IMR-90 (cell line): ENCODE results near the gene IRGQ. TPM values are rescaled to one million over a fixed set of nuclear protein-coding genes. Genes with fewer than 3 reads are reported as not detected.

Source experiments
- ATAC-seq: fragments of 200-7000 bp; cut with Tn5 transposase; 2 replicates; pipeline ENCODE4 v1.9.1; 2020; ENCODE audit warnings: low read depth, mild to moderate bottlenecking, moderate library complexity
- BruUV-seq: library from RNA; stranded (reverse); fragments of 400-500 nt; replicated peaks from 2 replicates; lab custom pipeline; 2021; lab: Mats Ljungman, UMichigan
- CTCF ChIA-PET: fragments of 300-600 bp; formaldehyde crosslinking; extraction: SDS; loops from one replicate; lab custom pipeline; 2021; ENCODE audit warnings: antibody characterized with exemption; lab: Yijun Ruan, JAX
- POLR2A ChIA-PET: fragments of 300-600 bp; sonication (Branson Sonifier 250); formaldehyde crosslinking; loops from one replicate; lab custom pipeline; 2022; ENCODE audit warnings: antibody characterized with exemption; ENCODE audit not compliant: unreplicated experiment; lab: Charles Lee
- DNase-seq: peaks from one replicate; pipeline ENCODE4 v3.0.0; 2013
- H2AFZ ChIP-seq: replicated peaks from 2 replicates; pipeline ENCODE3; 2013; ENCODE audit warnings: low read length, mild to moderate bottlenecking; ENCODE audit not compliant: poor library complexity
- H2AK5ac ChIP-seq: 2 replicates; pipeline ENCODE4 v1.6.1; 2013; ENCODE audit warnings: low read depth, low read length, inconsistent platforms
- H2AK9ac ChIP-seq: replicated peaks from 2 replicates; pipeline ENCODE3; 2013; ENCODE audit warnings: mild to moderate bottlenecking, low read depth, low read length, moderate library complexity; ENCODE audit not compliant: poor library complexity
- H2BK120ac ChIP-seq: 2 replicates; pipeline ENCODE4 v1.6.1; 2013; ENCODE audit warnings: low read depth, low read length, inconsistent platforms
- H2BK15ac ChIP-seq: 3 replicates; pipeline ENCODE4 v1.6.1; 2013; ENCODE audit warnings: low read depth, low read length, inconsistent platforms
- H2BK20ac ChIP-seq: 2 replicates; pipeline ENCODE4 v1.6.1; 2013; ENCODE audit warnings: low read depth, mild to moderate bottlenecking, inconsistent platforms, low read length, moderate library complexity
- H2BK5ac ChIP-seq: 2 replicates; pipeline ENCODE4 v1.6.1; 2013; ENCODE audit warnings: mild to moderate bottlenecking, low read depth, low read length, inconsistent platforms; ENCODE audit not compliant: poor library complexity, severe bottlenecking
- H3K14ac ChIP-seq: replicated peaks from 2 replicates; pipeline ENCODE4 v1.6.1; 2013; ENCODE audit warnings: low read depth, low read length, inconsistent platforms
- H3K18ac ChIP-seq: 2 replicates; pipeline ENCODE4 v1.6.1; 2013; ENCODE audit warnings: low read depth, low read length, control low read depth
- H3K23ac ChIP-seq: 2 replicates; pipeline ENCODE4 v1.6.1; 2013; ENCODE audit warnings: low read depth, low read length, inconsistent platforms
- H3K27ac ChIP-seq: 2 replicates; pipeline ENCODE4 v1.5.1; 2013; ENCODE audit warnings: mild to moderate bottlenecking, control low read depth, low read length; ENCODE audit not compliant: insufficient read depth
- H3K27me3 ChIP-seq: 2 replicates; pipeline ENCODE4 v1.6.1; 2013; ENCODE audit warnings: low read length; ENCODE audit not compliant: control insufficient read depth, insufficient read depth
- H3K36me3 ChIP-seq: 2 replicates; pipeline ENCODE4 v1.6.1; 2013; ENCODE audit warnings: low read length, mixed read lengths; ENCODE audit not compliant: control insufficient read depth, insufficient read depth
- H3K4ac ChIP-seq: 2 replicates; pipeline ENCODE4 v1.6.1; 2013; ENCODE audit warnings: low read depth, low read length, inconsistent platforms
- H3K4me1 ChIP-seq: 2 replicates; pipeline ENCODE4 v1.6.1; 2013; ENCODE audit warnings: low read length, mixed read lengths; ENCODE audit not compliant: control insufficient read depth, insufficient read depth
- H3K4me2 ChIP-seq: 2 replicates; pipeline ENCODE4 v1.6.1; 2013; ENCODE audit warnings: low read depth, mild to moderate bottlenecking, control low read depth, low read length, moderate library complexity
- H3K4me3 ChIP-seq: 2 replicates; pipeline ENCODE4 v1.5.1; 2013; ENCODE audit warnings: low read depth, mild to moderate bottlenecking, control low read depth, low read length, moderate library complexity; ENCODE audit not compliant: insufficient read depth
- H3K56ac ChIP-seq: 2 replicates; pipeline ENCODE4 v1.6.1; 2013; ENCODE audit warnings: low read length, inconsistent platforms; ENCODE audit not compliant: insufficient read depth; ENCODE audit errors: extremely low read depth
- H3K79me1 ChIP-seq, 2 experiments: 2 replicates each; pipeline ENCODE4 v1.6.1; 2013; ENCODE audit warnings: low read length in 2 of 2, inconsistent platforms in 1 of 2, low read depth in 1 of 2
- H3K9ac ChIP-seq: 2 replicates; pipeline ENCODE4 v1.6.1; 2013; ENCODE audit warnings: low read depth, low read length, control low read depth
- H3K9me1 ChIP-seq: 2 replicates; pipeline ENCODE4 v1.6.1; 2013; ENCODE audit warnings: low read length, inconsistent platforms; ENCODE audit not compliant: insufficient read depth
- H3K9me3 ChIP-seq: 2 replicates; pipeline ENCODE4 v1.6.1; 2013; ENCODE audit warnings: low read length; ENCODE audit not compliant: control insufficient read depth, insufficient read depth
- H4K20me1 ChIP-seq: 2 replicates; pipeline ENCODE4 v1.6.1; 2013; ENCODE audit warnings: low read length, inconsistent platforms; ENCODE audit not compliant: insufficient read depth
- H4K5ac ChIP-seq: 2 replicates; pipeline ENCODE4 v1.6.1; 2013; ENCODE audit warnings: mild to moderate bottlenecking, low read depth, low read length, control low read depth
- H4K8ac ChIP-seq, 2 experiments: 2 replicates each; pipeline ENCODE4 v1.6.1; 2013; ENCODE audit warnings: low read depth in 2 of 2, low read length in 2 of 2, control low read depth in 1 of 2, inconsistent platforms in 1 of 2
- H4K91ac ChIP-seq: 2 replicates; pipeline ENCODE4 v1.6.1; 2013; ENCODE audit warnings: low read depth, low read length, inconsistent platforms; ENCODE audit not compliant: insufficient read depth
- BHLHE40 ChIP-seq: fragments of 150-350 bp; IDR thresholded peaks from 2 replicates; pipeline ENCODE4 v1.6.1; 2016; ENCODE audit warnings: mild to moderate bottlenecking, low read depth, low read length
- CHD1 ChIP-seq: IDR thresholded peaks from 2 replicates; pipeline ENCODE4 v1.6.1; 2012; ENCODE audit warnings: low read depth, low read length, improper control_type of control experiment
- FOS ChIP-seq: fragments of 150-350 bp; IDR thresholded peaks from 2 replicates; pipeline ENCODE4 v1.6.1; 2016; ENCODE audit warnings: low read depth, low read length
- MAFK ChIP-seq: IDR thresholded peaks from 2 replicates; pipeline ENCODE4 v1.6.1; 2012; ENCODE audit warnings: low read depth, low read length, improper control_type of control experiment
- NFE2L2 ChIP-seq: fragments of 150-350 bp; IDR thresholded peaks from 2 replicates; pipeline ENCODE4 v1.6.1; 2016; ENCODE audit warnings: low read depth, mild to moderate bottlenecking, low read length
- RFX5 ChIP-seq: IDR thresholded peaks from 2 replicates; pipeline ENCODE4 v1.8.0; 2012; ENCODE audit warnings: low read depth, mild to moderate bottlenecking, low read length, moderate library complexity
- SMC3 ChIP-seq: fragments of 150-350 bp; IDR thresholded peaks from 2 replicates; pipeline ENCODE4 v1.6.1; 2016; ENCODE audit warnings: low read depth, mild to moderate bottlenecking, antibody characterized with exemption, low read length, moderate library complexity
- WGBS, 2 experiments: methylation state at CpG; one replicate each; pipeline versions ENCODE4 v1.1.5 to v1.1.7; 2013; ENCODE audit warnings: missing lambda C conversion rate in 2 of 2; ENCODE audit not compliant: insufficient read length in 1 of 2; ENCODE audit errors: extremely low coverage in 2 of 2; 5-methylcytosine and 5-hydroxymethylcytosine counted together
- dilution Hi-C: fragments of 300-500 bp; cut with HindIII; formaldehyde crosslinking; loops from one replicate; pipeline ENCODE4 v1.14.3; 2018; ENCODE audit warnings: low sequenced_read_pairs; ENCODE audit not compliant: unreplicated experiment
- in situ Hi-C: fragments of 300-500 bp; cut with MboI; formaldehyde crosslinking; loops from 3 replicates; pipeline ENCODE4 v1.14.3; 2019; ENCODE audit warnings: low sequenced_read_pairs, inconsistent platforms, mixed read lengths
- intact Hi-C: fragments of 100-400 bp; cut with micrococcal nuclease; formaldehyde crosslinking; loops from 2 replicates; pipeline ENCODE4 v1.10.0; 2022
- polyA plus RNA-seq, 3 experiments: library from polyadenylated mRNA; depleted of rRNA; stranded (reverse); fragments of >200 nt; gene quantifications; 2 replicates each; pipeline ENCODE4 v1.2.3, GENCODE V29; 2012; ENCODE audit warnings: low replicate concordance in 1 of 3
- total RNA-seq: library from RNA; depleted of rRNA; stranded (reverse); fragments of >200 nt; gene quantifications from 2 replicates; pipeline ENCODE4 v1.2.3, GENCODE V29; 2012
- TF ChIP-seq, protein P1 (sequence below): fragments of 150-350 bp; IDR thresholded peaks from 2 replicates; pipeline ENCODE4 v1.6.1; 2017; ENCODE audit warnings: mild to moderate bottlenecking, antibody characterized with exemption, low read length, low read depth
- TF ChIP-seq, protein P2 (sequence below): fragments of 150-350 bp; IDR thresholded peaks from 2 replicates; pipeline ENCODE4 v1.6.1; 2016; ENCODE audit warnings: low read depth, mild to moderate bottlenecking, low read length, moderate library complexity, borderline replicate concordance
- TF ChIP-seq, protein P3 (sequence below): conservative IDR thresholded peaks from 2 replicates; pipeline ENCODE4 v1.5.1; 2012; ENCODE audit warnings: mild to moderate bottlenecking, low read depth, low read length, improper control_type of control experiment

Gene IRGQ
- total and polyA plus RNA-seq, 2 of the 4 experiments (the other 2 are of a cell fraction), result 9.0 to 9.9 TPM

DNA sequence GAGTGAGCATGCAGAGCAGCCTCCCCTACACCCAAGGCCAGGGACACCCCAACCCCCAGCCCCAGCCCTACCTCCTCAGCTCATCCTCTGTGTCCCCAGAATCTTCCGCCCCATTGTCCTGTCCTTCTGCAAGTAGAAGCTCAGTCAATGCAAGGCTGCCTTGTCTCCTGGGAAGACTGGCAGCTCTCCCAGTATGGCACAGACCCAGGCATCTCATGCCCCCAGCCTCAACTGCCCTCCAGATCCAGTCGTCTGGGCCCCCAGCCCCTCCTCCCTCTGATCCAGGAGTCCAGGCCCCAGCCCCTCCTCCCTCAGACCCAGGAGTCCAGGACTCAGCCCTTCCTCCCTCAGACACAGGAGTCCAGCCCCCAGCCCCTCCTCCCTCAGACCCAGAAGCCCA, 50.0 kb downstream of the IRGQ start:
- no peaks in the 10 kb centered on the region for H3K9me3 ChIP-seq
- H3K56ac ChIP-seq, result no peak overlapping the region
- H4K20me1 ChIP-seq, result no peaks in the 10 kb centered on the region
- H3K4ac ChIP-seq, result no peak overlapping the region
- H4K5ac ChIP-seq, result no peak overlapping the region
- peaks cover 34% of the 10 kb centered on the region for H3K36me3 ChIP-seq
- no peak overlapping the region for H3K23ac ChIP-seq
- no peak for DNase-seq
- H2AK5ac ChIP-seq, result no peak overlapping the region
- H2AK9ac ChIP-seq, result no peak overlapping the region
- H3K79me1 ChIP-seq, result no peaks in the 10 kb centered on the region
- no TSS peak for BruUV-seq
- no peak for ATAC-seq
- H2BK5ac ChIP-seq, result no peak overlapping the region
- H3K27me3 ChIP-seq, result no peaks in the 10 kb centered on the region
- H3K4me3 ChIP-seq, result no peak overlapping the region
- dilution Hi-C loops, result no loop called here
- H4K91ac ChIP-seq, result no peak overlapping the region
- no peaks in the 10 kb centered on the region for H3K4me1 ChIP-seq
- H2BK15ac ChIP-seq, result no peak overlapping the region
- ChIA-PET CTCF (interaction anchor here (0.5 kb wide), 2 partner anchors 10 to 174 kb away, joined by 3 to 4 read pairs; no protein-coding TSS in a partner anchor), POLR2A (no interaction called here)
- no peak overlapping the region for H3K4me2 ChIP-seq
- H3K27ac ChIP-seq, result no peak overlapping the region
- H2AFZ ChIP-seq, result no peak overlapping the region
- H2BK120ac ChIP-seq, result no peak overlapping the region
- H3K9ac ChIP-seq, result no peak overlapping the region
- TF ChIP-seq SMC3, result no peak
- TF ChIP-seq NFE2L2, result no peak
- no peak for TF ChIP-seq MAFK
- TF ChIP-seq, protein P1, sequence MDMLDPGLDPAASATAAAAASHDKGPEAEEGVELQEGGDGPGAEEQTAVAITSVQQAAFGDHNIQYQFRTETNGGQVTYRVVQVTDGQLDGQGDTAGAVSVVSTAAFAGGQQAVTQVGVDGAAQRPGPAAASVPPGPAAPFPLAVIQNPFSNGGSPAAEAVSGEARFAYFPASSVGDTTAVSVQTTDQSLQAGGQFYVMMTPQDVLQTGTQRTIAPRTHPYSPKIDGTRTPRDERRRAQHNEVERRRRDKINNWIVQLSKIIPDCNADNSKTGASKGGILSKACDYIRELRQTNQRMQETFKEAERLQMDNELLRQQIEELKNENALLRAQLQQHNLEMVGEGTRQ, result no peak
- TF ChIP-seq, protein P2, sequence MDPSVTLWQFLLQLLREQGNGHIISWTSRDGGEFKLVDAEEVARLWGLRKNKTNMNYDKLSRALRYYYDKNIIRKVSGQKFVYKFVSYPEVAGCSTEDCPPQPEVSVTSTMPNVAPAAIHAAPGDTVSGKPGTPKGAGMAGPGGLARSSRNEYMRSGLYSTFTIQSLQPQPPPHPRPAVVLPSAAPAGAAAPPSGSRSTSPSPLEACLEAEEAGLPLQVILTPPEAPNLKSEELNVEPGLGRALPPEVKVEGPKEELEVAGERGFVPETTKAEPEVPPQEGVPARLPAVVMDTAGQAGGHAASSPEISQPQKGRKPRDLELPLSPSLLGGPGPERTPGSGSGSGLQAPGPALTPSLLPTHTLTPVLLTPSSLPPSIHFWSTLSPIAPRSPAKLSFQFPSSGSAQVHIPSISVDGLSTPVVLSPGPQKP, result no peak
- no peak for TF ChIP-seq RFX5
- TF ChIP-seq, protein P3, sequence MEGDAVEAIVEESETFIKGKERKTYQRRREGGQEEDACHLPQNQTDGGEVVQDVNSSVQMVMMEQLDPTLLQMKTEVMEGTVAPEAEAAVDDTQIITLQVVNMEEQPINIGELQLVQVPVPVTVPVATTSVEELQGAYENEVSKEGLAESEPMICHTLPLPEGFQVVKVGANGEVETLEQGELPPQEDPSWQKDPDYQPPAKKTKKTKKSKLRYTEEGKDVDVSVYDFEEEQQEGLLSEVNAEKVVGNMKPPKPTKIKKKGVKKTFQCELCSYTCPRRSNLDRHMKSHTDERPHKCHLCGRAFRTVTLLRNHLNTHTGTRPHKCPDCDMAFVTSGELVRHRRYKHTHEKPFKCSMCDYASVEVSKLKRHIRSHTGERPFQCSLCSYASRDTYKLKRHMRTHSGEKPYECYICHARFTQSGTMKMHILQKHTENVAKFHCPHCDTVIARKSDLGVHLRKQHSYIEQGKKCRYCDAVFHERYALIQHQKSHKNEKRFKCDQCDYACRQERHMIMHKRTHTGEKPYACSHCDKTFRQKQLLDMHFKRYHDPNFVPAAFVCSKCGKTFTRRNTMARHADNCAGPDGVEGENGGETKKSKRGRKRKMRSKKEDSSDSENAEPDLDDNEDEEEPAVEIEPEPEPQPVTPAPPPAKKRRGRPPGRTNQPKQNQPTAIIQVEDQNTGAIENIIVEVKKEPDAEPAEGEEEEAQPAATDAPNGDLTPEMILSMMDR, result no peak
- TF ChIP-seq FOS, result no peak
- TF ChIP-seq CHD1, result no peak
- no peak for TF ChIP-seq BHLHE40
- in situ Hi-C loops, result no loop called here
- no peak overlapping the region for H3K18ac ChIP-seq
- no peak overlapping the region for H2BK20ac ChIP-seq
- no peaks in the 10 kb centered on the region for H3K9me1 ChIP-seq
- WGBS, 2 experiments, result 100% methylated on average over 1 of the region's 2 CpGs; no CpG with 5 or more reads in 1 of the 2 experiments
- H4K8ac ChIP-seq, result no peak overlapping the region
- intact Hi-C loops, result no loop called here
- no peak overlapping the region for H3K14ac ChIP-seq
